Measurements from ENCODE around the gene IGSF9B. TPM values are rescaled to one million over a fixed set of nuclear protein-coding genes. Genes with fewer than 3 reads are reported as not detected.

Gene IGSF9B
- total and polyA plus RNA-seq, 2 of the 13 experiments (the other 11 are each of a cell fraction or from before 2014, with no cell fraction given) = not detected

DNA sequence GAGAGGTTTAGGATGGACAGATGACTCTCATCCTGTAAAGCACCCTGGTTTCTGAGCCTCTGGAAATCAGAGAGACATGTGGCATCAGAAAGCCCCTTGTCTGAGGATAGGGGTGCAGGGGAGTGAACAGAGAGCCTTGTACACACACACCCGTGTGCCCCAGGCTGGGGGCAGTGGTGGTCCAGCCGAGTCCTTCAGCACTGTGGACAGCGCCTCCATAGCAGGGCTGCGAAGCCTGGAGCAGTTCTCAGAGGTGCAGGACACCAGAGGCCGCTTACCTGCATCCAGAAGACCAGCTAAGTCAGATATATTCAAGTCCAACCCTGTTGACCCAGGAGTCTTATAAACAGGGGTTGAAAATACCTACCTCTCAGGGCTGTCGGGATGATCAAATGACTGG is 11.5 kb upstream of the IGSF9B start:
- intact Hi-C loops (cut with micrococcal nuclease; ENCODE audit: unreplicated experiment) (no loop called here), in situ Hi-C loops (cut with HindIII; ENCODE audit: extremely low pct_ligation_motif_present, low pct_unique_long_range_greater_than_20kb) (no loop called here)
- BruUV-seq (replicated peaks) = no TSS peak
- Histone ChIP-seq H3K4me3 (replicated peaks in 1 of 3; ENCODE audit: insufficient read depth in 1 of 3, low read depth in 2 of 3, low read length in 3 of 3) (no peak overlapping the region), H3K9me3 (ENCODE audit: low read length) (no peaks in the 10 kb centered on the region), H2AFZ (ENCODE audit: low read length) (no peak overlapping the region), H3K27me3 (ENCODE audit: control insufficient read depth in 1 of 2, insufficient read depth in 2 of 2, low read length in 2 of 2) (peaks cover 8 to 43% of the 10 kb centered on the region in 2 experiments; a peak in 3 of 5 replicates), H3K79me2 (ENCODE audit: insufficient read depth, low read length) (no peaks in the 10 kb centered on the region), H3K4me1 (ENCODE audit: insufficient read depth, low read length) (no peaks in the 10 kb centered on the region), H4K20me1 (ENCODE audit: insufficient read depth, low read length) (no peaks in the 10 kb centered on the region), H3K4me2 (ENCODE audit: low read depth, low read length) (no peak overlapping the region), H3K9ac (ENCODE audit: insufficient read depth, low read depth, low read length) (no peak overlapping the region), H3K36me3 (replicated peaks in 1 of 2; ENCODE audit: control insufficient read depth in 1 of 2, insufficient read depth in 2 of 2, low read length in 2 of 2) (no peaks in the 10 kb centered on the region), H3K27ac (ENCODE audit: extremely low read length, insufficient read depth, low read length) (no peak overlapping the region)
- 0% methylated on average over 1 of the region's 6 CpGs for WGBS (ENCODE audit: low lambda C conversion rate)
- CTCF ChIA-PET (ENCODE audit: low intra/inter-chr PET ratio, low total read pairs) = no interaction called here
- no peak for DNase-seq (ENCODE audit: low spot score)
- POLR2A ChIA-PET = no interaction called here
- no peak; the same call in 2 of the 3 replicates for ATAC-seq
- no peak for FAIRE-seq
- TF ChIP-seq TCF12 (IDR thresholded peaks at IDR 0.05) = no peak
- TF ChIP-seq TCF12 (CRISPR knock-in tag; IDR thresholded peaks at IDR 0.05) = no peak
- TF ChIP-seq MIER2 (CRISPR knock-in tag; IDR thresholded peaks at IDR 0.05) = peak; percentile 84
- TF ChIP-seq, protein P1, sequence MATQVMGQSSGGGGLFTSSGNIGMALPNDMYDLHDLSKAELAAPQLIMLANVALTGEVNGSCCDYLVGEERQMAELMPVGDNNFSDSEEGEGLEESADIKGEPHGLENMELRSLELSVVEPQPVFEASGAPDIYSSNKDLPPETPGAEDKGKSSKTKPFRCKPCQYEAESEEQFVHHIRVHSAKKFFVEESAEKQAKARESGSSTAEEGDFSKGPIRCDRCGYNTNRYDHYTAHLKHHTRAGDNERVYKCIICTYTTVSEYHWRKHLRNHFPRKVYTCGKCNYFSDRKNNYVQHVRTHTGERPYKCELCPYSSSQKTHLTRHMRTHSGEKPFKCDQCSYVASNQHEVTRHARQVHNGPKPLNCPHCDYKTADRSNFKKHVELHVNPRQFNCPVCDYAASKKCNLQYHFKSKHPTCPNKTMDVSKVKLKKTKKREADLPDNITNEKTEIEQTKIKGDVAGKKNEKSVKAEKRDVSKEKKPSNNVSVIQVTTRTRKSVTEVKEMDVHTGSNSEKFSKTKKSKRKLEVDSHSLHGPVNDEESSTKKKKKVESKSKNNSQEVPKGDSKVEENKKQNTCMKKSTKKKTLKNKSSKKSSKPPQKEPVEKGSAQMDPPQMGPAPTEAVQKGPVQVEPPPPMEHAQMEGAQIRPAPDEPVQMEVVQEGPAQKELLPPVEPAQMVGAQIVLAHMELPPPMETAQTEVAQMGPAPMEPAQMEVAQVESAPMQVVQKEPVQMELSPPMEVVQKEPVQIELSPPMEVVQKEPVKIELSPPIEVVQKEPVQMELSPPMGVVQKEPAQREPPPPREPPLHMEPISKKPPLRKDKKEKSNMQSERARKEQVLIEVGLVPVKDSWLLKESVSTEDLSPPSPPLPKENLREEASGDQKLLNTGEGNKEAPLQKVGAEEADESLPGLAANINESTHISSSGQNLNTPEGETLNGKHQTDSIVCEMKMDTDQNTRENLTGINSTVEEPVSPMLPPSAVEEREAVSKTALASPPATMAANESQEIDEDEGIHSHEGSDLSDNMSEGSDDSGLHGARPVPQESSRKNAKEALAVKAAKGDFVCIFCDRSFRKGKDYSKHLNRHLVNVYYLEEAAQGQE (IDR thresholded peaks at IDR 0.05; ENCODE audit: borderline replicate concordance in 1 of 2, low read depth in 1 of 2, low read length in 2 of 2) = peak; percentile 68 to 90
